Kidney (tissue), 22 donors: ENCODE data around the gene ESYT1. TPM values are rescaled to one million over a fixed set of nuclear protein-coding genes. Genes with fewer than 3 reads are reported as not detected.

Source experiments
- DNase-seq, 5 donors: peaks; one replicate each; pipeline ENCODE4 v3.0.0-alpha.2; 2013 to 2020
- FAIRE-seq: peaks from 2 replicates; lab custom pipeline; 2012; peaks lifted over from hg19 to GRCh38; lab: Jason Lieb, UNC
- H3K27ac ChIP-seq, 2 donors: one replicate each; pipeline ENCODE4 v1.7.0; 2013; ENCODE audit warnings: low read depth in 2 of 2, low read length in 2 of 2, inconsistent platforms in 1 of 2
- H3K27me3 ChIP-seq: one replicate; pipeline ENCODE4 v1.7.1; 2013; ENCODE audit warnings: low read length, inconsistent platforms; ENCODE audit not compliant: control insufficient read depth, insufficient read depth
- H3K36me3 ChIP-seq, 3 donors: one replicate each; pipeline versions ENCODE4 v1.7.0 to v1.7.1; 2013; ENCODE audit warnings: low read length in 3 of 3, control low read depth in 1 of 3, inconsistent platforms in 1 of 3; ENCODE audit not compliant: insufficient read depth in 3 of 3, control insufficient read depth in 2 of 3
- H3K4me1 ChIP-seq, 3 donors: one replicate each; pipeline versions ENCODE4 v1.7.0 to v1.7.1; 2013; ENCODE audit warnings: low read length in 3 of 3, inconsistent platforms in 1 of 3, low read depth in 1 of 3; ENCODE audit not compliant: control insufficient read depth in 2 of 3, insufficient read depth in 2 of 3
- H3K4me3 ChIP-seq, 3 donors: one replicate each; pipeline versions ENCODE4 v1.7.0 to v1.8.1; 2013; ENCODE audit warnings: low read length in 3 of 3, control low read depth in 1 of 3, inconsistent platforms in 1 of 3
- H3K9ac ChIP-seq, 3 donors: one replicate each; pipeline versions ENCODE4 v1.7.0 to v1.7.1; 2013; ENCODE audit warnings: low read length in 3 of 3, control low read depth in 1 of 3, inconsistent platforms in 1 of 3
- H3K9me3 ChIP-seq, 3 donors: one replicate each; pipeline versions ENCODE4 v1.7.0 to v1.7.1; 2013; ENCODE audit warnings: low read length in 3 of 3, control low read depth in 1 of 3, inconsistent platforms in 1 of 3; ENCODE audit not compliant: control insufficient read depth in 2 of 3, insufficient read depth in 1 of 3
- CTCF ChIP-seq: IDR thresholded peaks from 3 replicates; pipeline ENCODE4 v1.5.1; 2012; ENCODE audit warnings: mild to moderate bottlenecking, moderate library complexity, borderline replicate concordance; ENCODE audit not compliant: insufficient read depth; ENCODE audit errors: extremely low read depth
- intact Hi-C: fragments of 100-400 bp; cut with DNase I; formaldehyde crosslinking; loops from one replicate; pipeline ENCODE4 v1.11.1; 2022
- long read RNA-seq, 10 donors: library from polyadenylated mRNA in 1 of 10; unstranded in 1 of 10; transcript quantifications; one replicate each; pipeline ENCODE4 v2.0.0 and lab custom pipeline, GENCODE V29; 2021 to 2026
- polyA plus RNA-seq: library from polyadenylated mRNA; stranded (reverse); fragments of 350-450 nt; fragmentation: Illumina TruSeq; extraction: RNeasy Lipid Tissue Mini Kit (QIAGEN cat#74804); gene quantifications from one replicate; pipeline ENCODE4 v1.2.3, GENCODE V29; 2014; ENCODE audit warnings: low read depth, low replicate concordance; ENCODE audit not compliant: insufficient read depth
- total RNA-seq: library from RNA; stranded (reverse); fragmentation: NEBNext Ultra II Directional; extraction: Animal tissue kit (Norgen Biotek cat#: 25700); gene quantifications from one replicate; pipeline ENCODE4 v1.2.1, GENCODE V29; 2021
- donor health status: control.
- donor health status: control.
- donor health status: control.
- donor health status: control.
- donor health status: control.
- donor health status: DM: yes; HTN: yes; CAD: no.
- donor health status: Normal renal cell carcinoma (clear cell type).

Gene ESYT1
- total RNA-seq (104 TPM), polyA plus RNA-seq (40.4 TPM)
- long read RNA-seq, donor 1, full-length matches to known transcripts: 7 of 7 reads
- long read RNA-seq, donor 1, partial matches to known transcripts: 0 of 7 reads
- long read RNA-seq, donor 1, other reads (novel, unspliced or antisense): 0 of 7 reads
- long read RNA-seq, donor 2, full-length matches to known transcripts: 6 of 6 reads
- long read RNA-seq, donor 2, partial matches to known transcripts: 0 of 6 reads
- long read RNA-seq, donor 2, other reads (novel, unspliced or antisense): 0 of 6 reads
- long read RNA-seq, donor 3, full-length matches to known transcripts: 10 of 10 reads
- long read RNA-seq, donor 3, partial matches to known transcripts: 0 of 10 reads
- long read RNA-seq, donor 3, other reads (novel, unspliced or antisense): 0 of 10 reads
- long read RNA-seq, donor 4, full-length matches to known transcripts: 16 of 16 reads
- long read RNA-seq, donor 4, partial matches to known transcripts: 0 of 16 reads
- long read RNA-seq, donor 4, other reads (novel, unspliced or antisense): 0 of 16 reads
- long read RNA-seq, donor 5: 0 reads
- long read RNA-seq, donor 6, full-length matches to known transcripts: 1 of 1 reads
- long read RNA-seq, donor 6, partial matches to known transcripts: 0 of 1 reads
- long read RNA-seq, donor 6, other reads (novel, unspliced or antisense): 0 of 1 reads
- long read RNA-seq, donor 7, full-length matches to known transcripts: 40 of 94 reads
- long read RNA-seq, donor 7, partial matches to known transcripts: 26 of 94 reads
- long read RNA-seq, donor 7, other reads (novel, unspliced or antisense): 28 of 94 reads
- long read RNA-seq, donor 8, full-length matches to known transcripts: 6 of 33 reads
- long read RNA-seq, donor 8, partial matches to known transcripts: 27 of 33 reads
- long read RNA-seq, donor 8, other reads (novel, unspliced or antisense): 0 of 33 reads
- long read RNA-seq, donor 9, partial matches to known transcripts: 0 of 2 reads
- long read RNA-seq, donor 9, other reads (novel, unspliced or antisense): 0 of 2 reads
- long read RNA-seq, donor 10, full-length matches to known transcripts: 5 of 5 reads
- long read RNA-seq, donor 10, partial matches to known transcripts: 0 of 5 reads
- long read RNA-seq, donor 10, other reads (novel, unspliced or antisense): 0 of 5 reads

GRCh38 chr12:56127888-56128669, at the start of gene ESYT1:
ESYT1 (plus strand) TSS chr12:56128267; CDS start chr12:56128320, 53 bp downstream.
- intact Hi-C loops: loop anchor here (10.0 kb wide), 1 partner anchor 57 kb away; the partner anchor contains the start of gene SMARCC2
- DNase-seq (peak; percentile 99 to 100 (median 100)), FAIRE-seq (peak; percentile 98)
- Histone ChIP-seq H3K27me3 (no peaks in the 10 kb centered on the region), H3K36me3 (peaks cover 2 to 20% (median 11%) of the 10 kb centered on the region in 3 donors), H3K9me3 (no peaks in the 10 kb centered on the region), H3K9ac (peak within 1 kb of the TSS; percentile 77 to 95 (median 90)), H3K27ac (peak within 1 kb of the TSS; percentile 88 to 90), H3K4me1 (peaks cover 11 to 25% (median 12%) of the 10 kb centered on the region in 3 donors), H3K4me3 (peak within 1 kb of the TSS; percentile 80 to 83 (median 82))
- TF ChIP-seq CTCF: no peak

DNA sequence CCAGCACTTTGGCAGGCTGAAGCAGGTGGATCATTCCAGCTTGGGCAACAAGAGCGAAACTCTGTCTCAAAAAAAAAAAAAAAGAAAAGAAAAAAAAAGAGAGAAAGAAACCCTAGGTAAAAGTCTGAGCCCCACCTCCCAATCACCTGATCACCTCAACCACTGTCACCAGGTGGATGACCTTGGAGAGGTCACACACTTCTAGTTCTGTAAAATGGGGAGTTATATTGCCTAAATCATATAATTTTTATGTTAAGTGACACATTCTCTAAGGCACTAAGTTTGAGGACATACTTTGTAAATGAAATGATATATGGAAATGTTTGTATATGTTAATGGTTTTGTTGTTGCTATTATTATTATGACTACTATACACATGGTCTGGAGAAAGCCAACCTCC, 49.6 kb upstream of the ESYT1 start:
- intact Hi-C loops: no loop called here
- H3K4me3 ChIP-seq: peak overlapping the region in 2 of 3 donors; percentile 11 to 79
- H3K9ac ChIP-seq: peak overlapping the region in 1 of 3 donors; percentile 84
- H3K27me3 ChIP-seq: no peaks in the 10 kb centered on the region
- H3K36me3 ChIP-seq: no peaks in the 10 kb centered on the region
- FAIRE-seq (no peak), DNase-seq (peak in 1 of 5 donors; percentile 18)
- H3K27ac ChIP-seq: peak overlapping the region; percentile 82 to 93
- no peaks in the 10 kb centered on the region for H3K9me3 ChIP-seq
- TF ChIP-seq CTCF: no peak
- peaks cover 4 to 7% (median 6%) of the 10 kb centered on the region in 3 donors for H3K4me1 ChIP-seq
